ENCODE results near the gene MYO1B.

MYO1B gene

DNA sequence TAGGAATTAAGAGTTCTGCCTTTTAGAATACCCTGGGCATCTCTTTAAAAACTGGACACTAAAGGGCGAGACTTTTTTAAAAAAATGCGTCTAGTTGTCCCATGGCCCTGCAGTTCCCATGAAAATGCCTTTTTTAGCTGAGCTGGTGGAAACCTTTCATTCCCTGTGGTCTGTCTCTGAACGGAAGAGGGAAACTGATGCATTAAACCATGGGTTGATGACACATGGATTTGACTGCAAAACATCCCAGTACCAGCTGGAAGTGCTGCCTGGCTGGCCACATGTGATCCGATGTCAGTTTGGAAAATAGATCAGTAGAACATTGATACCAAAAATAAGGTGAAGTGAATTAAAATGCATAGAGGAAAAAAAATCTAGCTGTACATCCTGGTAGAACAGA is 129.2 kb downstream of the MYO1B start:
- no peak overlapping the region for H3K4me3 ChIP-seq (ENCODE audit: low read depth, low read length)
- DNase-seq (ENCODE audit: low read depth) = no peak
- TF ChIP-seq, protein P1, sequence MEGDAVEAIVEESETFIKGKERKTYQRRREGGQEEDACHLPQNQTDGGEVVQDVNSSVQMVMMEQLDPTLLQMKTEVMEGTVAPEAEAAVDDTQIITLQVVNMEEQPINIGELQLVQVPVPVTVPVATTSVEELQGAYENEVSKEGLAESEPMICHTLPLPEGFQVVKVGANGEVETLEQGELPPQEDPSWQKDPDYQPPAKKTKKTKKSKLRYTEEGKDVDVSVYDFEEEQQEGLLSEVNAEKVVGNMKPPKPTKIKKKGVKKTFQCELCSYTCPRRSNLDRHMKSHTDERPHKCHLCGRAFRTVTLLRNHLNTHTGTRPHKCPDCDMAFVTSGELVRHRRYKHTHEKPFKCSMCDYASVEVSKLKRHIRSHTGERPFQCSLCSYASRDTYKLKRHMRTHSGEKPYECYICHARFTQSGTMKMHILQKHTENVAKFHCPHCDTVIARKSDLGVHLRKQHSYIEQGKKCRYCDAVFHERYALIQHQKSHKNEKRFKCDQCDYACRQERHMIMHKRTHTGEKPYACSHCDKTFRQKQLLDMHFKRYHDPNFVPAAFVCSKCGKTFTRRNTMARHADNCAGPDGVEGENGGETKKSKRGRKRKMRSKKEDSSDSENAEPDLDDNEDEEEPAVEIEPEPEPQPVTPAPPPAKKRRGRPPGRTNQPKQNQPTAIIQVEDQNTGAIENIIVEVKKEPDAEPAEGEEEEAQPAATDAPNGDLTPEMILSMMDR (IDR thresholded peaks at IDR 0.05; ENCODE audit: low read depth, low read length, missing control alignments) = no peak

GRCh38 chr2:191374939-191375338 is 129.7 kb downstream of the MYO1B start:
- no peak overlapping the region for H3K4me3 ChIP-seq (ENCODE audit: low read depth, low read length)
- TF ChIP-seq, protein P1 (IDR thresholded peaks at IDR 0.05; ENCODE audit: low read depth, low read length, missing control alignments) = no peak

GRCh38 chr2:191376981-191377629 is 131.9 kb downstream of the MYO1B start:
- no peak for DNase-seq (ENCODE audit: low read depth)
- TF ChIP-seq, protein P1 (IDR thresholded peaks at IDR 0.05; ENCODE audit: low read depth, low read length, missing control alignments) = no peak

More at GRCh38 chr2:191374939-191375338, 129.7 kb downstream of the MYO1B start:
- DNase-seq (ENCODE audit: low read depth) = no peak

GRCh38 chr2:191379375-191379774 is 134.2 kb downstream of the MYO1B start:
- TF ChIP-seq, protein P1 (IDR thresholded peaks at IDR 0.05; ENCODE audit: low read depth, low read length, missing control alignments) = no peak
- H3K4me3 ChIP-seq (ENCODE audit: low read depth, low read length) = no peak overlapping the region
- DNase-seq (ENCODE audit: low read depth) = no peak

More at GRCh38 chr2:191376981-191377629, 131.9 kb downstream of the MYO1B start:
- no peak overlapping the region for H3K4me3 ChIP-seq (ENCODE audit: low read depth, low read length)

DNA sequence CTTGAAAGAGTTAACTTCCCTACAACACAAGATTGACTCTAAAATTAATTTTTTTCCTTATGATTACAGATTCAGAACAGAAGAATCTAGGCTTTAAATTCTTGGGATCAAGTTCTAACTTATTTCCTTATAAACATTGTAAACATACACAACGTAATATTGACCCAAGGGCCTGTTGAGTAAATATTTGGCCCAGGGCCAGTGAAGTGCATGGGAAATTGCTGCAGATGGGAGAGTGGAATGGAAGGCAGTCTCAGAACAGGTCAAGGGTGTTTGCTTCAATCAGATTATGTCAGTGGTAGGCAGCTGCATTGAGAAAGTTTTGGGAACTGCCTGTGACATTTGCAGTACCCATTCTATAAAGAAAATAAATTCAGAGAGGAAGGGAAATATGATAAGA is 137.6 kb downstream of the MYO1B start:
- TF ChIP-seq, protein P1 (IDR thresholded peaks at IDR 0.05; ENCODE audit: low read depth, low read length, missing control alignments) = no peak
- no peak overlapping the region for H3K4me3 ChIP-seq (ENCODE audit: low read depth, low read length)
- no peak for DNase-seq (ENCODE audit: low read depth)

GRCh38 chr2:191383486-191383885 is 138.3 kb downstream of the MYO1B start:
- TF ChIP-seq, protein P1 (IDR thresholded peaks at IDR 0.05; ENCODE audit: low read depth, low read length, missing control alignments) = no peak
- H3K4me3 ChIP-seq (ENCODE audit: low read depth, low read length) = no peak overlapping the region
- DNase-seq (ENCODE audit: low read depth) = no peak

- no peak overlapping the region for H3K4me3 ChIP-seq (ENCODE audit: low read depth, low read length)
- TF ChIP-seq, protein P1 (IDR thresholded peaks at IDR 0.05; ENCODE audit: low read depth, low read length, missing control alignments) = no peak
- DNase-seq (ENCODE audit: low read depth) = no peak
These were observed 139.6 kb downstream of the MYO1B start for GRCh38 chr2:191384829-191385228.
